Measurements from ENCODE around the gene CNTN1.

CNTN1 gene

DNA sequence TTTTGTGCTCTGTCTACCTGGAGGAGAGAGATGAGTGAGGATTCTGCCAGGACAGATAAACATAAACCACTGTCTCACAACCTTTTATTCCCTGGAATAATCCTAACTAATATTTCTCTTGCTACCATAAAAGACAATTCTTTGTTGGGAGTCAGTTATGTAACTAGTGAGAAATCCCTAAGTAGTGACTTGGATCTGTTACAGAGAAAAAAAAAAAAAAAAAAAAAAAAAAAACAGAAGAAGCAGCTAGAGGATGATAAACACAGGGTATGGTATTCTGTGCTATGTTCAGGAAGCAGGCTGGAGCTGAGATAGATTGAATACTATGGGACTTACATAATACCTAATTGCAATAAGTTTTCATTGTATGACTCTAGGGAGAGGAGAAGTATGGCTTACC, 178.7 kb downstream of the CNTN1 start:
- Histone ChIP-seq H3K9ac (ENCODE audit: low read depth, low read length) (no peak overlapping the region), H3K4me3 (ENCODE audit: low read length) (no peak overlapping the region), H3K36me3 (ENCODE audit: insufficient read depth, low read length) (no peaks in the 10 kb centered on the region), H3K4me2 (ENCODE audit: low read length) (no peak overlapping the region), H3K9me3 (replicated peaks; ENCODE audit: low read length) (no peaks in the 10 kb centered on the region), H3K27me3 (ENCODE audit: control insufficient read depth, insufficient read depth, low read length) (no peaks in the 10 kb centered on the region), H3K4me1 (ENCODE audit: control insufficient read depth, insufficient read depth, low read length) (no peaks in the 10 kb centered on the region)

DNA sequence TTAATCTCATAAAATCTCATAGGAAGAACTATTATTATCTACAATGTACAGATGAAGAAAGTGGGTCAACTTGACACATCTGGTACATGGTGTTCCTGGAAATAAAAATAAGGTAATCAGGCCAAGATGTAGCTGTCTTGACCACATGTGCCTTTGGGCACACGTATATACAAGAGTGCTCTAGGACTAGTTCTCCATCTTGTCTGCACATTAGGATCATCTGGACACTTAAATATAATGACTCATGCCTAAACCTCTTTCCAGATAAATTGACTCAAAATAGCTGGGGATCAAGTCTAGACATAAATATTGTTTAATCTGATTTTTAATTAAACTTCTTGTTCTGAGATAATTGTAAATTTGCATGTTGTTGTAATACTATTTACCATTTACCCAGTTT, 182.6 kb downstream of the CNTN1 start:
- Histone ChIP-seq H3K9me3 (replicated peaks; ENCODE audit: low read length) (no peaks in the 10 kb centered on the region), H3K9ac (ENCODE audit: low read depth, low read length) (no peak overlapping the region), H3K4me1 (ENCODE audit: control insufficient read depth, insufficient read depth, low read length) (no peaks in the 10 kb centered on the region), H3K27me3 (ENCODE audit: control insufficient read depth, insufficient read depth, low read length) (no peaks in the 10 kb centered on the region), H3K4me3 (ENCODE audit: low read length) (no peak overlapping the region), H3K4me2 (ENCODE audit: low read length) (no peak overlapping the region), H3K36me3 (ENCODE audit: insufficient read depth, low read length) (no peaks in the 10 kb centered on the region)

DNA sequence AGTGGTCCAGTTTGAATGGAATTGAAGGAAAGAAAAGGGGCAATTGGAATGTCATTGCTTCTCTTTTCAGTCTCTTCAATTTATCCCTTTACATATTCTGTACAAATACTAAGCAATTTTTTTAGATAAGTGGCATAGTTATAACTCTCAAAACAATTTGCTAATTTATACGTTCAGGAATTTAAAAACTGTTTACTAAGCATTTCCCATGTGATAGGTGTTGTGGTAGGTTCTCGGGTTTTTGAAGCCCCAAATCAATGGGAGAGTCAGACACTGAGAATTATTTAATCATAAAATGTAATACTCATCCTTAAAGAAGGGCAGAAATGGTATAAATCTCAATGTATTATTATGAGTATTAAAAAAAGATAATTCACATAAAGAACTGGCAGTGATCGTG, 197.1 kb downstream of the CNTN1 start:
- no peaks in the 10 kb centered on the region for H3K36me3 ChIP-seq (ENCODE audit: insufficient read depth, low read length)
- no peak overlapping the region for H3K4me3 ChIP-seq (ENCODE audit: low read length)
- H3K27me3 ChIP-seq (ENCODE audit: control insufficient read depth, insufficient read depth, low read length), result no peaks in the 10 kb centered on the region
- H3K4me2 ChIP-seq (ENCODE audit: low read length), result no peak overlapping the region
- H3K9ac ChIP-seq (ENCODE audit: low read depth, low read length), result no peak overlapping the region
- H3K4me1 ChIP-seq (ENCODE audit: control insufficient read depth, insufficient read depth, low read length), result no peaks in the 10 kb centered on the region
- no peaks in the 10 kb centered on the region for H3K9me3 ChIP-seq (replicated peaks; ENCODE audit: low read length)

DNA sequence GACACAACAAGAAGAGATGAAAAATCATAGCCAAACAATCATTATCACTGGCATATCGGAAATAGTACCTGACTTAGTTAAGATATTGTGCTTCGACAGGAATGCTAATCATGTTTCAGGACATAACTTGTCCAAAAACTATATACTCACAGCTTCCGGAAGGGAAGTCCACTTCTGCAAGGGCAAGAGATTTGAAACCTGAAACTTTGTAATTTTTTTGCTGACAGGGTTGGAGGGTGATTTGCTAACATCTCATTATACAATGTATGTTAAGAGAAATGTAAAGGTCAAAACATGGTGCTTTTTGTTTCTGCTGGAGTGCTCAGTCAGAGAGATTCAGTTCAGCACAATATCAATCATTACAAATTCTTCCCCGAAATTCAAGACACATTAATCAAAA, 200.3 kb downstream of the CNTN1 start:
- H3K27me3 ChIP-seq (ENCODE audit: control insufficient read depth, insufficient read depth, low read length), result no peaks in the 10 kb centered on the region
- no peaks in the 10 kb centered on the region for H3K4me1 ChIP-seq (ENCODE audit: control insufficient read depth, insufficient read depth, low read length)
- H3K36me3 ChIP-seq (ENCODE audit: insufficient read depth, low read length), result no peaks in the 10 kb centered on the region
- no peak overlapping the region for H3K4me3 ChIP-seq (ENCODE audit: low read length)
- H3K4me2 ChIP-seq (ENCODE audit: low read length), result no peak overlapping the region
- H3K9me3 ChIP-seq (replicated peaks; ENCODE audit: low read length), result no peaks in the 10 kb centered on the region
- no peak overlapping the region for H3K9ac ChIP-seq (ENCODE audit: low read depth, low read length)

DNA sequence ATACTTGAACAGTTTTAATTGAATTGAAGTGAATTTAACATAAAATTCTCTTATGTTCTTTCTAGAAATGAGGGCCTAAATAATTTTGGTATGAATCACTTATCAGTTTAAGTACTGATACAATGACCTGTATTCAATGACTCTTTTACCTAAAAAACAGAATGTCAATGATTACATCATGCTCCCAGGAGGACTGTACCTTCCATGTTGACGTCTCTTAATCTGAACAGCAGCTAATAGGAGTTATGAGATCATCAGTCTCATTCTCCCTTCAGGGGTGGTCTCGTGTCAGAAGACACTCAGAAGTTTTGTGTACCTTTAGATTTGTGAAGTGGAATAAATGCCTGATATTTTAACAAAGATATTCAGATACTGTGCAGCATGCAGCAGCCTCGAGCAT, 206.3 kb downstream of the CNTN1 start:
- H3K9me3 ChIP-seq (replicated peaks; ENCODE audit: low read length), result no peaks in the 10 kb centered on the region
- H3K27me3 ChIP-seq (ENCODE audit: control insufficient read depth, insufficient read depth, low read length), result no peaks in the 10 kb centered on the region
- H3K4me1 ChIP-seq (ENCODE audit: control insufficient read depth, insufficient read depth, low read length), result no peaks in the 10 kb centered on the region
- no peak overlapping the region for H3K4me2 ChIP-seq (ENCODE audit: low read length)
- no peaks in the 10 kb centered on the region for H3K36me3 ChIP-seq (ENCODE audit: insufficient read depth, low read length)
- no peak overlapping the region for H3K4me3 ChIP-seq (ENCODE audit: low read length)
- H3K9ac ChIP-seq (ENCODE audit: low read depth, low read length), result no peak overlapping the region

DNA sequence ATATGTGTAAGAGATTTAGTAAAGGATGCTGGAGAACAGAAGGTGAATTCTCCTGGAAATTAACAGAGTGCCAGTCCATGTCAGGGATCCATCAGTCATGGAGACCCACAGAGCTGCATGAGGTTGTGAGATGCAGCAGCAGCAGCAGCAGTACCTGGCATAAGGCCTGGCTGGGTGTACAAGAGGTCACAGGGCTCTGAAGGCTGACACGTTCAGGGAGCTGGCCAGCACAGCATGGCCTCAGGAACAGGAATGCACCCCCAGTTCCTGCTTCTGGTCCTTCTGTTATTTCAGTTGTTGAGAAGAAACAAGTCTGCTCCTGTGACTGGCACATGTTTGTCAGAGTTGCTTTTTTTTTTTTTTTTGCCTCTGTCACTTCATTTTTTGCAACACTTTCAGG, 210.8 kb downstream of the CNTN1 start:
- Histone ChIP-seq H3K4me1 (ENCODE audit: control insufficient read depth, insufficient read depth, low read length) (no peaks in the 10 kb centered on the region), H3K9me3 (replicated peaks; ENCODE audit: low read length) (no peaks in the 10 kb centered on the region), H3K9ac (ENCODE audit: low read depth, low read length) (no peak overlapping the region), H3K36me3 (ENCODE audit: insufficient read depth, low read length) (no peaks in the 10 kb centered on the region), H3K4me2 (ENCODE audit: low read length) (no peak overlapping the region), H3K4me3 (ENCODE audit: low read length) (no peak overlapping the region), H3K27me3 (ENCODE audit: control insufficient read depth, insufficient read depth, low read length) (no peaks in the 10 kb centered on the region)

DNA sequence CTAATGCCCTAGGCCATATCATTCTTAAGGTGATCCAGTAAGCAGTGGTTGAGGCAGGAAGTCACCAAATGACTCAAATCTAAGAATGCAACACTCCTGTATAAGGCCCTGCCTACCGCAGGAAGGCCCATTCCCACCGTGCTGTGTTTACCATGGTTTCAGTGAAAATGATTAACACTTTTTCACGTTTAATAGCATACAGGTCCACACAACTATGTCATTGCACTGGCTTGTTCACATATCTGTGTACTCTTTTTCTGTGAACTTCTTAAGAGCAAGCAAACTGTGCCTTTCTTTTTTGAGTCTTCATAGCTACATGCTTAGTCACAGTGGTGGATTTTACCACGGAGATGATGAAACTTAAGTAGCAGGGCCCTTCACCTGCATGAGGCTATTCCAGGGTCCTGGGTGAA, 214.9 kb downstream of the CNTN1 start:
- no peak overlapping the region for H3K4me3 ChIP-seq (ENCODE audit: low read length)
- H3K4me2 ChIP-seq (ENCODE audit: low read length), result no peak overlapping the region
- H3K9ac ChIP-seq (ENCODE audit: low read depth, low read length), result no peak overlapping the region
- no peaks in the 10 kb centered on the region for H3K27me3 ChIP-seq (ENCODE audit: control insufficient read depth, insufficient read depth, low read length)
- H3K4me1 ChIP-seq (ENCODE audit: control insufficient read depth, insufficient read depth, low read length), result no peaks in the 10 kb centered on the region
- no peaks in the 10 kb centered on the region for H3K9me3 ChIP-seq (replicated peaks; ENCODE audit: low read length)
- no peaks in the 10 kb centered on the region for H3K36me3 ChIP-seq (ENCODE audit: insufficient read depth, low read length)

DNA sequence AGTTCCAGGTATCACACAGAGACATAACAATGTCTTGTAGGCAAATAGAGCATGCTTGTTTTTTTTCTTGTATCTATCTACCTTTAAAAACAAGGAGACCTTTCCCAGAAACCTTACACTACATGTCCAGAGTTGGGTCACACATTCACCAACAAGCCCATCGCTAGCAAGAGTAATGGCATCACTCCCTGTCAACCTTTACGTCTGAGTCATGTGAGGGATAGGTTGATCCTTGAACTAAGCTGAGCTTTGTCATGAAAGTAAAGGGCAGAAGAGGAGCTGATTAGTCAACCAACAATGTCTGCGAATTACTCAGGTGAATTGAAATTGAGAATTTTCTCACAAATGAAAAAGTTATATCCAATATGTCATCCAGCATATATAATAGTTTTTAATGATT, 219.4 kb downstream of the CNTN1 start:
- no peaks in the 10 kb centered on the region for H3K4me1 ChIP-seq (ENCODE audit: control insufficient read depth, insufficient read depth, low read length)
- H3K36me3 ChIP-seq (ENCODE audit: insufficient read depth, low read length), result no peaks in the 10 kb centered on the region
- no peaks in the 10 kb centered on the region for H3K27me3 ChIP-seq (ENCODE audit: control insufficient read depth, insufficient read depth, low read length)
- no peak overlapping the region for H3K4me2 ChIP-seq (ENCODE audit: low read length)
- no peaks in the 10 kb centered on the region for H3K9me3 ChIP-seq (replicated peaks; ENCODE audit: low read length)
- H3K4me3 ChIP-seq (ENCODE audit: low read length), result no peak overlapping the region
- H3K9ac ChIP-seq (ENCODE audit: low read depth, low read length), result no peak overlapping the region

DNA sequence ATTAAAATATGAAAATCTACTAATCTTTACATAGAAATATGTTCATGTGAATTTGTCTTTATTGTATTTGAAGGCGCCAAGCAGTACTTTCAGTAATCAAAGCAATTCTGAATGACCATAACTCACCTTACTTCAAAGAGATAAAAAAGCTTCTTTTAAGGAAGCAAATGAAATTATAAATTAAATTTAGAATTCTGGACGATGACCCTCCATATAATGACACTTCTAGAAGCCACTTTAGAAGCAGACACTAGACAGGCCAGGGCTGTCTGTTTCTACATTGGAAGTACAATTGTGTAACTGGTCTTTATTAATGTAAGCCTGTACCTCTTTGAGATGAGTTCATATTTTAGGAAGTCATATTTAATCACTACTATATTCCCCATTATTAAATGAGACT, 222.9 kb downstream of the CNTN1 start:
- Histone ChIP-seq H3K36me3 (ENCODE audit: insufficient read depth, low read length) (no peaks in the 10 kb centered on the region), H3K27me3 (ENCODE audit: control insufficient read depth, insufficient read depth, low read length) (no peaks in the 10 kb centered on the region)

DNA sequence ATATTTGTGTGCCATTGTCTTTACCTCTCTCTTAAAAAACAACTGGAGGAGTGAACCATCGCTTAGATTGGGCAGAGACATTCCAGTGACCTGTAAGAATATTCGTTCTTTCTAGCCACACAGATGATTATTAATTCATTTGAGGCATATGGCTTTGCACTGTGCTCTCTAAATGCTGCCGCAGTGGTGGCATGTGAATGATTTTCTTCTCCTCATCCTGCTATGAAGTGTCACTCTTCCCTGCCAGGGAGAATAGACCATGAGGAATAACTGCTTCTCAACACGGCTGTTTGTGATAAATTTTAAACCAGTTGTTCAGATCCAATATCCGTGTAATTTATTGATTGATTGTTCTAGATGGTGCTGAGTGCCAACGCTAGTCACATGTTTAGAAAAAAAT, 225.3 kb downstream of the CNTN1 start:
- no peak overlapping the region for H3K4me2 ChIP-seq (ENCODE audit: low read length)
- H3K4me3 ChIP-seq (ENCODE audit: low read length), result no peak overlapping the region
- H3K9me3 ChIP-seq (replicated peaks; ENCODE audit: low read length), result no peaks in the 10 kb centered on the region
- H3K36me3 ChIP-seq (ENCODE audit: insufficient read depth, low read length), result no peaks in the 10 kb centered on the region
- H3K27me3 ChIP-seq (ENCODE audit: control insufficient read depth, insufficient read depth, low read length), result no peaks in the 10 kb centered on the region
- H3K9ac ChIP-seq (ENCODE audit: low read depth, low read length), result no peak overlapping the region
- no peaks in the 10 kb centered on the region for H3K4me1 ChIP-seq (ENCODE audit: control insufficient read depth, insufficient read depth, low read length)

More for the DNA sequence above, 222.9 kb downstream of the CNTN1 start:
- H3K9me3 ChIP-seq (replicated peaks; ENCODE audit: low read length), result no peaks in the 10 kb centered on the region
- H3K4me1 ChIP-seq (ENCODE audit: control insufficient read depth, insufficient read depth, low read length), result no peaks in the 10 kb centered on the region
- H3K9ac ChIP-seq (ENCODE audit: low read depth, low read length), result no peak overlapping the region
- no peak overlapping the region for H3K4me2 ChIP-seq (ENCODE audit: low read length)
- no peak overlapping the region for H3K4me3 ChIP-seq (ENCODE audit: low read length)

DNA sequence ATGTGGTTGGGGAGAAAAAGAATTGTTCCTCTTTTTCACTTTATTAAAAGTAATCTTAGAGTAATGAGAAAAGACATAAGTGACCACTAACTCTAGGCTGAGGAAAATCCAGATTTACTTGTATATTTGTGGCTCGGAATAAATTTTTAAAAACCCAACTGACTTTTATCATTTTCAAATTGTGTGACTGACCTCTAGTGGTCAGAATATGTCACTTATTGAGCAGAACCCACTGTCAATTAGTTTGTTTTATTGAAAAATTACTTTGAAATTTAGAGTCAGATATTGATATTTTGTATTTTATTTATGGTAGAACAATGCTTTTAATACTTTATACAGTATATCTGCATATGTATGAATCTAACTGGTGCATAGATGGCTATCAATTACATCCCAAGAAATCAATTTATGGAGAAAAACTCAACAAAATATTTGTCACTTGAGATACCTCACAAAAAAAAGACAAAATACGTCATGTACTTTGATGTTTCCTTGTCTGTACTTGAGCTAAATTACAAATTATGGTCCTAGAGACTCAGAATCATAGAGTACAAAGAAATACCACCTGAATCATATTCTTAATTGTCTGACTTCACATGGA, 229.4 kb downstream of the CNTN1 start:
- Histone ChIP-seq H3K4me2 (ENCODE audit: low read length) (no peak overlapping the region), H3K36me3 (ENCODE audit: insufficient read depth, low read length) (no peaks in the 10 kb centered on the region), H3K4me1 (ENCODE audit: control insufficient read depth, insufficient read depth, low read length) (no peaks in the 10 kb centered on the region), H3K27me3 (ENCODE audit: control insufficient read depth, insufficient read depth, low read length) (no peaks in the 10 kb centered on the region), H3K9me3 (replicated peaks; ENCODE audit: low read length) (no peaks in the 10 kb centered on the region), H3K4me3 (ENCODE audit: low read length) (no peak overlapping the region), H3K9ac (ENCODE audit: low read depth, low read length) (no peak overlapping the region)

DNA sequence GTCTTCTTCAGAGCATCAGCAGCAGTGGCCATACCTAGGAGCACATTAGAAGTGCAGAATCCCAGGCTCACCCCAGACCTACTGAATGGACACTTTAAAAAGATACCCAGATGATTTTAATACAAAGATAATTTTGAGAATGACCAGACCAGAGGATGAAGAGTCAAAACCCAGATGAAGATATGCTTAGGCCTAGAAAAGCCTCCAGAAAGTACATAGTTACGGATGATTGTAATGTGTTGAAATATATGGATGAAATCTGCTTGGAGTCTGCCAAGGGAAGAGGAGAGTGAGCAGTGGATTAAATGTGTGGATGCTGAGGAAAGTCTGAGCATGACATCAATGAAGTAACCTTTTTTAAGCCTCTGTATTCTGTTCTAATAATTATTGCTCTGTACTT, 245.7 kb downstream of the CNTN1 start:
- Histone ChIP-seq H3K4me3 (ENCODE audit: low read length) (no peak overlapping the region), H3K4me2 (ENCODE audit: low read length) (no peak overlapping the region), H3K9ac (ENCODE audit: low read depth, low read length) (no peak overlapping the region), H3K9me3 (replicated peaks; ENCODE audit: low read length) (no peaks in the 10 kb centered on the region), H3K27me3 (ENCODE audit: control insufficient read depth, insufficient read depth, low read length) (no peaks in the 10 kb centered on the region), H3K36me3 (ENCODE audit: insufficient read depth, low read length) (no peaks in the 10 kb centered on the region), H3K4me1 (ENCODE audit: control insufficient read depth, insufficient read depth, low read length) (no peaks in the 10 kb centered on the region)
